HepG2 (cell line): ENCODE measurements around the gene KCNT2. TPM values are rescaled to one million over a fixed set of nuclear protein-coding genes. Genes with fewer than 3 reads are reported as not detected.

Source experiments
- FOXC1 ChIP-seq: sonication (generic); formaldehyde crosslinking; IDR thresholded peaks from 2 replicates; pipeline ENCODE4 v1.8.0; 2022; ENCODE audit warnings: mild to moderate bottlenecking, missing genetic modification reagents, borderline replicate concordance
- HNRNPK ChIP-seq: fragments of 200-400 bp; formaldehyde crosslinking; IDR thresholded peaks from 2 replicates; pipeline ENCODE4 v1.6.1; 2018; ENCODE audit warnings: low read length, low read depth, moderate library complexity, mild to moderate bottlenecking; ENCODE audit not compliant: poor library complexity, severe bottlenecking
- KDM6A ChIP-seq: IDR thresholded peaks from 2 replicates; pipeline ENCODE4 v1.6.1; 2016; ENCODE audit warnings: low read depth
- MAF1 ChIP-seq: sonication (generic); formaldehyde crosslinking; IDR thresholded peaks from 2 replicates; pipeline ENCODE4 v1.5.0; 2020; ENCODE audit warnings: missing genetic modification reagents, borderline replicate concordance
- ONECUT2 ChIP-seq: sonication (generic); formaldehyde crosslinking; IDR thresholded peaks from 2 replicates; pipeline ENCODE4 v1.4.0; 2020; ENCODE audit warnings: missing genetic modification reagents
- STAT5B ChIP-seq: sonication (generic); formaldehyde crosslinking; IDR thresholded peaks from 2 replicates; pipeline ENCODE4 v1.4.0; 2020; ENCODE audit warnings: missing genetic modification reagents
- TRIM24 ChIP-seq: sonication (generic); formaldehyde crosslinking; IDR thresholded peaks from 2 replicates; pipeline ENCODE4 v1.8.0; 2022; ENCODE audit warnings: mild to moderate bottlenecking, missing genetic modification reagents
- U2AF2 ChIP-seq: fragments of 200-400 bp; formaldehyde crosslinking; IDR thresholded peaks from 2 replicates; pipeline ENCODE4 v1.6.1; 2017; ENCODE audit warnings: low read depth, mild to moderate bottlenecking, low read length
- ZBTB42 ChIP-seq: sonication (generic); formaldehyde crosslinking; IDR thresholded peaks from 2 replicates; pipeline ENCODE4 v1.5.0; 2020; ENCODE audit warnings: mild to moderate bottlenecking, missing genetic modification reagents
- ZNF180 ChIP-seq: sonication (generic); formaldehyde crosslinking; IDR thresholded peaks from 2 replicates; pipeline ENCODE4 v1.4.0; 2020; ENCODE audit warnings: low read depth, missing genetic modification reagents, borderline replicate concordance
- ZNF224 ChIP-seq: sonication (generic); formaldehyde crosslinking; IDR thresholded peaks from 2 replicates; pipeline ENCODE4 v1.5.0; 2020; ENCODE audit warnings: mild to moderate bottlenecking, missing genetic modification reagents
- ZNF333 ChIP-seq: sonication (generic); formaldehyde crosslinking; IDR thresholded peaks from 2 replicates; pipeline ENCODE4 v1.4.0; 2020; ENCODE audit warnings: mild to moderate bottlenecking, missing genetic modification reagents, borderline replicate concordance
- ZNF562 ChIP-seq: sonication (generic); formaldehyde crosslinking; IDR thresholded peaks from 2 replicates; pipeline ENCODE4 v1.8.0; 2022; ENCODE audit warnings: missing genetic modification reagents, borderline replicate concordance
- polyA plus RNA-seq, 8 experiments: library from polyadenylated mRNA; depleted of rRNA in 3 of 8; stranded (reverse) in 7 of 8; unstranded in 1 of 8; fragments of >200 nt; fragmentation: Illumina TruSeq in 4 of 8; extraction: Trizol in 4 of 8; gene quantifications; 2 replicates each; pipeline versions ENCODE4 v1.2.1 to v1.2.3, GENCODE V29; 2011 to 2016; ENCODE audit warnings: low read depth in 4 of 8, missing spikeins in 1 of 8, mixed read lengths in 1 of 8; ENCODE audit not compliant: insufficient read depth in 1 of 8
- total RNA-seq, 5 experiments: library from RNA; depleted of rRNA; stranded (reverse); fragments of >200 nt; fragmentation: Illumina TruSeq; extraction: Trizol; gene quantifications; 2 replicates each; pipeline ENCODE4 v1.2.3, GENCODE V29; 2016; ENCODE audit warnings: low read depth in 1 of 5
- TF ChIP-seq, protein P1 (sequence below), 2 experiments: sonication (generic) in 1 of 2; formaldehyde crosslinking in 1 of 2; IDR thresholded peaks; 2 replicates each; pipeline versions ENCODE4 v1.4.0 to v1.6.1; 2016 to 2020; ENCODE audit warnings: borderline replicate concordance in 1 of 2, low read depth in 1 of 2, mild to moderate bottlenecking in 1 of 2, missing genetic modification reagents in 1 of 2
- TF ChIP-seq, protein P2 (sequence below), 2 experiments: IDR thresholded peaks; 2 replicates each; pipeline ENCODE4 v1.6.1; 2011 to 2012; ENCODE audit warnings: low read length in 2 of 2, borderline replicate concordance in 1 of 2, low read depth in 1 of 2, mild to moderate bottlenecking in 1 of 2, moderate library complexity in 1 of 2
- TF ChIP-seq, protein P3 (sequence below): sonication (generic); formaldehyde crosslinking; IDR thresholded peaks from 2 replicates; pipeline ENCODE4 v1.4.0; 2020; ENCODE audit warnings: mild to moderate bottlenecking, missing genetic modification reagents
- TF ChIP-seq, protein P4 (sequence below): sonication (generic); formaldehyde crosslinking; IDR thresholded peaks from 2 replicates; pipeline ENCODE4 v1.4.0; 2020; ENCODE audit warnings: missing genetic modification reagents
- TF ChIP-seq, protein P5 (sequence below): sonication (generic); formaldehyde crosslinking; IDR thresholded peaks from 2 replicates; pipeline ENCODE4 v1.5.0; 2020; ENCODE audit warnings: mild to moderate bottlenecking, low read depth, missing genetic modification reagents, borderline replicate concordance

Gene KCNT2
- total and polyA plus RNA-seq, 2 of the 13 experiments (the other 11 are each of a cell fraction or from before 2014, with no cell fraction given) = not detected

DNA sequence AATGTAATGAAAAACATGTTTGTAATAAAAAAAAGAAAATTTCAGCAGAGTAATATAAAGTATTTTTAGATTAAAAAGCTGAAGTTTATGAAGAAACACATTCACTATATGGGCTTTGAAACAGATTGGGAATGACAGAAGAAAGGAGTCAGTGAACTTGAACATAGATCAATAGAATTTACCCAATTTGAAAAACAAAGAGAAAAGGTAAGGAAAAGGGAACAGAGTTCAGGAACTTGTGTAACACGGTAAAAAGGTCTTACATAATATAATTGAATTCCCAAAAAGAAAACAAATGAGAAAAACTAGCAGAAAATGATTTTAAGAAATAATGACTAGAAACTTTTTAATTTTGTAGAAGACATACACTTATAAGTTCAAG, 206.8 kb downstream of the KCNT2 start (continued):
- TF ChIP-seq, protein P1, sequence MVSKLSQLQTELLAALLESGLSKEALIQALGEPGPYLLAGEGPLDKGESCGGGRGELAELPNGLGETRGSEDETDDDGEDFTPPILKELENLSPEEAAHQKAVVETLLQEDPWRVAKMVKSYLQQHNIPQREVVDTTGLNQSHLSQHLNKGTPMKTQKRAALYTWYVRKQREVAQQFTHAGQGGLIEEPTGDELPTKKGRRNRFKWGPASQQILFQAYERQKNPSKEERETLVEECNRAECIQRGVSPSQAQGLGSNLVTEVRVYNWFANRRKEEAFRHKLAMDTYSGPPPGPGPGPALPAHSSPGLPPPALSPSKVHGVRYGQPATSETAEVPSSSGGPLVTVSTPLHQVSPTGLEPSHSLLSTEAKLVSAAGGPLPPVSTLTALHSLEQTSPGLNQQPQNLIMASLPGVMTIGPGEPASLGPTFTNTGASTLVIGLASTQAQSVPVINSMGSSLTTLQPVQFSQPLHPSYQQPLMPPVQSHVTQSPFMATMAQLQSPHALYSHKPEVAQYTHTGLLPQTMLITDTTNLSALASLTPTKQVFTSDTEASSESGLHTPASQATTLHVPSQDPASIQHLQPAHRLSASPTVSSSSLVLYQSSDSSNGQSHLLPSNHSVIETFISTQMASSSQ (IDR thresholded peaks at IDR 0.05; ENCODE audit: low read depth) = no peak
- TF ChIP-seq, protein P1 (CRISPR knock-in tag; IDR thresholded peaks at IDR 0.05; ENCODE audit: borderline replicate concordance) = no peak
- TF ChIP-seq ZNF224 (CRISPR knock-in tag) (no peak), U2AF2 (no peak), HNRNPK (no peak), ONECUT2 (CRISPR knock-in tag) (peak; percentile 90), ZNF562 (CRISPR knock-in tag) (no peak), TRIM24 (CRISPR knock-in tag) (no peak), FOXC1 (no peak), MAF1 (no peak), ZNF180 (CRISPR knock-in tag) (no peak), ZNF333 (CRISPR knock-in tag) (no peak), KDM6A (CRISPR knock-in tag) (peak; percentile 55; the same call in 1 of the 2 replicates), STAT5B (CRISPR knock-in tag) (no peak), ZBTB42 (no peak)
- TF ChIP-seq, protein P2, sequence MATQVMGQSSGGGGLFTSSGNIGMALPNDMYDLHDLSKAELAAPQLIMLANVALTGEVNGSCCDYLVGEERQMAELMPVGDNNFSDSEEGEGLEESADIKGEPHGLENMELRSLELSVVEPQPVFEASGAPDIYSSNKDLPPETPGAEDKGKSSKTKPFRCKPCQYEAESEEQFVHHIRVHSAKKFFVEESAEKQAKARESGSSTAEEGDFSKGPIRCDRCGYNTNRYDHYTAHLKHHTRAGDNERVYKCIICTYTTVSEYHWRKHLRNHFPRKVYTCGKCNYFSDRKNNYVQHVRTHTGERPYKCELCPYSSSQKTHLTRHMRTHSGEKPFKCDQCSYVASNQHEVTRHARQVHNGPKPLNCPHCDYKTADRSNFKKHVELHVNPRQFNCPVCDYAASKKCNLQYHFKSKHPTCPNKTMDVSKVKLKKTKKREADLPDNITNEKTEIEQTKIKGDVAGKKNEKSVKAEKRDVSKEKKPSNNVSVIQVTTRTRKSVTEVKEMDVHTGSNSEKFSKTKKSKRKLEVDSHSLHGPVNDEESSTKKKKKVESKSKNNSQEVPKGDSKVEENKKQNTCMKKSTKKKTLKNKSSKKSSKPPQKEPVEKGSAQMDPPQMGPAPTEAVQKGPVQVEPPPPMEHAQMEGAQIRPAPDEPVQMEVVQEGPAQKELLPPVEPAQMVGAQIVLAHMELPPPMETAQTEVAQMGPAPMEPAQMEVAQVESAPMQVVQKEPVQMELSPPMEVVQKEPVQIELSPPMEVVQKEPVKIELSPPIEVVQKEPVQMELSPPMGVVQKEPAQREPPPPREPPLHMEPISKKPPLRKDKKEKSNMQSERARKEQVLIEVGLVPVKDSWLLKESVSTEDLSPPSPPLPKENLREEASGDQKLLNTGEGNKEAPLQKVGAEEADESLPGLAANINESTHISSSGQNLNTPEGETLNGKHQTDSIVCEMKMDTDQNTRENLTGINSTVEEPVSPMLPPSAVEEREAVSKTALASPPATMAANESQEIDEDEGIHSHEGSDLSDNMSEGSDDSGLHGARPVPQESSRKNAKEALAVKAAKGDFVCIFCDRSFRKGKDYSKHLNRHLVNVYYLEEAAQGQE (IDR thresholded peaks at IDR 0.05; ENCODE audit: borderline replicate concordance in 1 of 2, low read depth in 1 of 2, low read length in 2 of 2) = peak in 1 of 2 experiments; percentile 57; a peak in 1 of 4 replicates
- TF ChIP-seq, protein P3, sequence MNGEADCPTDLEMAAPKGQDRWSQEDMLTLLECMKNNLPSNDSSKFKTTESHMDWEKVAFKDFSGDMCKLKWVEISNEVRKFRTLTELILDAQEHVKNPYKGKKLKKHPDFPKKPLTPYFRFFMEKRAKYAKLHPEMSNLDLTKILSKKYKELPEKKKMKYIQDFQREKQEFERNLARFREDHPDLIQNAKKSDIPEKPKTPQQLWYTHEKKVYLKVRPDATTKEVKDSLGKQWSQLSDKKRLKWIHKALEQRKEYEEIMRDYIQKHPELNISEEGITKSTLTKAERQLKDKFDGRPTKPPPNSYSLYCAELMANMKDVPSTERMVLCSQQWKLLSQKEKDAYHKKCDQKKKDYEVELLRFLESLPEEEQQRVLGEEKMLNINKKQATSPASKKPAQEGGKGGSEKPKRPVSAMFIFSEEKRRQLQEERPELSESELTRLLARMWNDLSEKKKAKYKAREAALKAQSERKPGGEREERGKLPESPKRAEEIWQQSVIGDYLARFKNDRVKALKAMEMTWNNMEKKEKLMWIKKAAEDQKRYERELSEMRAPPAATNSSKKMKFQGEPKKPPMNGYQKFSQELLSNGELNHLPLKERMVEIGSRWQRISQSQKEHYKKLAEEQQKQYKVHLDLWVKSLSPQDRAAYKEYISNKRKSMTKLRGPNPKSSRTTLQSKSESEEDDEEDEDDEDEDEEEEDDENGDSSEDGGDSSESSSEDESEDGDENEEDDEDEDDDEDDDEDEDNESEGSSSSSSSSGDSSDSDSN = no peak
- TF ChIP-seq, protein P4, sequence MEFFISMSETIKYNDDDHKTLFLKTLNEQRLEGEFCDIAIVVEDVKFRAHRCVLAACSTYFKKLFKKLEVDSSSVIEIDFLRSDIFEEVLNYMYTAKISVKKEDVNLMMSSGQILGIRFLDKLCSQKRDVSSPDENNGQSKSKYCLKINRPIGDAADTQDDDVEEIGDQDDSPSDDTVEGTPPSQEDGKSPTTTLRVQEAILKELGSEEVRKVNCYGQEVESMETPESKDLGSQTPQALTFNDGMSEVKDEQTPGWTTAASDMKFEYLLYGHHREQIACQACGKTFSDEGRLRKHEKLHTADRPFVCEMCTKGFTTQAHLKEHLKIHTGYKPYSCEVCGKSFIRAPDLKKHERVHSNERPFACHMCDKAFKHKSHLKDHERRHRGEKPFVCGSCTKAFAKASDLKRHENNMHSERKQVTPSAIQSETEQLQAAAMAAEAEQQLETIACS (CRISPR knock-in tag) = no peak
- TF ChIP-seq, protein P5, sequence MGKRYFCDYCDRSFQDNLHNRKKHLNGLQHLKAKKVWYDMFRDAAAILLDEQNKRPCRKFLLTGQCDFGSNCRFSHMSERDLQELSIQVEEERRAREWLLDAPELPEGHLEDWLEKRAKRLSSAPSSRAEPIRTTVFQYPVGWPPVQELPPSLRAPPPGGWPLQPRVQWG (CRISPR knock-in tag) = no peak
